SK-N-SH (cell line): ENCODE data around the gene DERA. TPM values are rescaled to one million over a fixed set of nuclear protein-coding genes. Genes with fewer than 3 reads are reported as not detected.

Experiments
- CTCF ChIA-PET: fragments of 300-600, 350-600 bp; formaldehyde crosslinking; extraction: SDS; loops from one replicate; lab custom pipeline; 2021; lab: Yijun Ruan, JAX
- POLR2A ChIA-PET: fragments of 350-600 bp; sonication (Branson Sonifier 250); formaldehyde crosslinking; extraction: SDS; loops from one replicate; lab custom pipeline; 2020; ENCODE audit warnings: antibody characterized with exemption, inconsistent platforms; lab: Yijun Ruan, JAX
- DNase-seq: peaks from one replicate; pipeline ENCODE4 v3.0.0; 2012
- H2AFZ ChIP-seq: fragments of 200-600 bp; sonication (generic); 2 replicates; pipeline ENCODE4 v1.8.1; 2016; ENCODE audit warnings: antibody characterized with exemption, mild to moderate bottlenecking, low read depth
- H3F3A ChIP-seq: fragments of 200-600 bp; sonication (generic); replicated peaks from 2 replicates; pipeline ENCODE3; 2016; ENCODE audit warnings: antibody characterized with exemption, mild to moderate bottlenecking; ENCODE audit not compliant: insufficient read depth
- H3K27ac ChIP-seq, 2 experiments: fragments of 200-500 bp in 1 of 2; fragments of 200-600 bp in 1 of 2; sonication (Bioruptor generic) in 1 of 2; sonication (generic), shearing (Covaris generic) in 1 of 2; 2 replicates each; pipeline versions ENCODE4 v1.5.1 to v1.6.1; 2014 to 2016; ENCODE audit warnings: low read depth in 2 of 2, inconsistent platforms in 1 of 2, low read length in 1 of 2, mild to moderate bottlenecking in 1 of 2, mixed read lengths in 1 of 2
- H3K27me3 ChIP-seq: fragments of 200-600 bp; sonication (generic), shearing (Covaris generic); 2 replicates; pipeline ENCODE4 v1.6.1; 2016; ENCODE audit warnings: mixed run types; ENCODE audit not compliant: insufficient read depth
- H3K36me3 ChIP-seq, 2 experiments: fragments of 200-500 bp in 1 of 2; fragments of 200-600 bp in 1 of 2; sonication (Bioruptor generic) in 1 of 2; sonication (generic) in 1 of 2; replicated peaks in 1 of 2; 2 replicates each; pipeline versions ENCODE3 to v1.5.1; 2014 to 2016; ENCODE audit warnings: low read length in 1 of 2, mild to moderate bottlenecking in 1 of 2; ENCODE audit not compliant: insufficient read depth in 2 of 2, control insufficient read depth in 1 of 2
- H3K4me1 ChIP-seq, 2 experiments: fragments of 200-500 bp in 1 of 2; fragments of 200-600 bp in 1 of 2; sonication (Bioruptor generic) in 1 of 2; sonication (generic), shearing (Covaris generic) in 1 of 2; 2 replicates each; pipeline versions ENCODE4 v1.5.1 to v1.6.1; 2014 to 2016; ENCODE audit warnings: low read depth in 1 of 2, low read length in 1 of 2, mixed run types in 1 of 2; ENCODE audit not compliant: insufficient read depth in 2 of 2, control insufficient read depth in 1 of 2
- H3K4me2 ChIP-seq: fragments of 200-600 bp; sonication (generic), shearing (Covaris generic); 2 replicates; pipeline ENCODE4 v1.6.1; 2017; ENCODE audit warnings: mixed run types
- H3K4me3 ChIP-seq, 2 experiments: fragments of 200-500 bp in 1 of 2; fragments of 200-600 bp in 1 of 2; sonication (Bioruptor generic) in 1 of 2; sonication (generic), shearing (Covaris generic) in 1 of 2; 2 replicates each; pipeline versions ENCODE4 v1.5.1 to v1.8.1; 2014 to 2016; ENCODE audit warnings: low read depth in 2 of 2, inconsistent platforms in 1 of 2, low read length in 1 of 2, mild to moderate bottlenecking in 1 of 2, mixed read lengths in 1 of 2, moderate library complexity in 1 of 2
- H3K79me2 ChIP-seq: fragments of 200-600 bp; sonication (generic); 2 replicates; pipeline ENCODE4 v1.8.1; 2017; ENCODE audit warnings: mild to moderate bottlenecking; ENCODE audit not compliant: insufficient read depth
- H3K9ac ChIP-seq: fragments of 200-600 bp; sonication (generic); 2 replicates; pipeline ENCODE4 v1.6.1; 2017; ENCODE audit warnings: mixed run types
- H3K9me2 ChIP-seq: fragments of 200-600 bp; sonication (generic); 2 replicates; pipeline ENCODE4 v1.6.1; 2017; ENCODE audit warnings: mixed run types
- H3K9me3 ChIP-seq: fragments of 200-600 bp; sonication (generic); 2 replicates; pipeline ENCODE4 v1.6.1; 2017; ENCODE audit warnings: mixed run types, mild to moderate bottlenecking, moderate library complexity
- H4K20me1 ChIP-seq: fragments of 200-600 bp; sonication (generic); 2 replicates; pipeline ENCODE4 v1.6.1; 2017; ENCODE audit warnings: mild to moderate bottlenecking, mixed run types; ENCODE audit not compliant: insufficient read depth
- ELF1 ChIP-seq: IDR thresholded peaks from 2 replicates; pipeline ENCODE4 v1.4.0; 2012
- EZH2phosphoT487 ChIP-seq: fragments of 200-600 bp; sonication (generic); IDR thresholded peaks from 2 replicates; pipeline ENCODE4 v1.6.1; 2017; ENCODE audit warnings: low read depth, mixed run types, mild to moderate bottlenecking, antibody characterized with exemption, moderate library complexity, borderline replicate concordance
- FOSL2 ChIP-seq: IDR thresholded peaks from 2 replicates; pipeline ENCODE4 v1.4.0; 2012; ENCODE audit warnings: low read depth, mild to moderate bottlenecking, moderate library complexity, borderline replicate concordance
- GABPA ChIP-seq: IDR thresholded peaks from 2 replicates; pipeline ENCODE4 v1.4.0; 2012; ENCODE audit warnings: low read depth, mild to moderate bottlenecking
- JUND ChIP-seq: IDR thresholded peaks from 2 replicates; pipeline ENCODE4 v1.4.0; 2012
- MEF2A ChIP-seq: IDR thresholded peaks from 2 replicates; pipeline ENCODE4 v1.4.0; 2012; ENCODE audit warnings: low read depth, borderline replicate concordance
- MXI1 ChIP-seq: IDR thresholded peaks from 2 replicates; pipeline ENCODE4 v1.6.1; 2012; ENCODE audit warnings: mild to moderate bottlenecking, low read depth, low read length, improper control_type of control experiment
- NRF1 ChIP-seq: IDR thresholded peaks from 2 replicates; pipeline ENCODE4 v1.6.1; 2012; ENCODE audit warnings: low read depth, mild to moderate bottlenecking, low read length
- POLR2AphosphoS5 ChIP-seq: IDR thresholded peaks from 2 replicates; pipeline ENCODE4 v1.6.1; 2012; ENCODE audit warnings: low read depth, low read length
- RAD21 ChIP-seq: IDR thresholded peaks from 2 replicates; pipeline ENCODE4 v1.6.1; 2012; ENCODE audit warnings: mild to moderate bottlenecking, low read length
- RCOR1 ChIP-seq: fragments of 150-350 bp; IDR thresholded peaks from 2 replicates; pipeline ENCODE4 v1.6.1; 2017; ENCODE audit warnings: antibody characterized with exemption, low read length
- SIN3A ChIP-seq: IDR thresholded peaks from 2 replicates; pipeline ENCODE4 v1.6.1; 2012; ENCODE audit warnings: low read depth, mild to moderate bottlenecking, low read length, moderate library complexity, borderline replicate concordance
- TAF1 ChIP-seq: IDR thresholded peaks from 2 replicates; pipeline ENCODE4 v1.6.1; 2012; ENCODE audit warnings: low read depth, mild to moderate bottlenecking, low read length, moderate library complexity, borderline replicate concordance
- TEAD4 ChIP-seq: IDR thresholded peaks from 2 replicates; pipeline ENCODE4 v1.4.0; 2012; ENCODE audit warnings: mild to moderate bottlenecking, borderline replicate concordance; ENCODE audit not compliant: insufficient read depth
- YY1 ChIP-seq: IDR thresholded peaks from 2 replicates; pipeline ENCODE4 v1.4.0; 2012; ENCODE audit warnings: low read depth, mild to moderate bottlenecking
- WGBS: methylation state at CpG from one replicate; pipeline ENCODE4 v1.1.6; 2017; ENCODE audit warnings: low lambda C conversion rate; 5-methylcytosine and 5-hydroxymethylcytosine counted together
- polyA plus RNA-seq, 3 experiments: library from polyadenylated mRNA; depleted of rRNA; stranded (reverse); fragments of >200 nt; gene quantifications; 2 replicates each; pipeline ENCODE4 v1.2.3, GENCODE V29; 2012
- TF ChIP-seq, protein P1 (sequence below): fragments of 150-350 bp; IDR thresholded peaks from 2 replicates; pipeline ENCODE4 v1.6.1; 2017; ENCODE audit warnings: antibody characterized with exemption, low read length, low read depth, borderline replicate concordance
- TF ChIP-seq, protein P2 (sequence below): IDR thresholded peaks from 2 replicates; pipeline ENCODE4 v1.6.1; 2012; ENCODE audit warnings: mild to moderate bottlenecking, low read depth, low read length, moderate library complexity
- TF ChIP-seq, protein P3 (sequence below): IDR thresholded peaks from 2 replicates; pipeline ENCODE4 v1.4.0; 2012; ENCODE audit warnings: low read depth, borderline replicate concordance
- TF ChIP-seq, protein P4 (sequence below): IDR thresholded peaks from 2 replicates; pipeline ENCODE4; 2012
- TF ChIP-seq, protein P5 (sequence below): fragments of 200-600 bp; sonication (generic); IDR thresholded peaks from 2 replicates; pipeline ENCODE4 v1.6.1; 2017; ENCODE audit warnings: antibody characterized with exemption, mild to moderate bottlenecking, moderate library complexity

Gene DERA
- polyA plus RNA-seq, 1 of the 3 experiments (the other 2 are of a cell fraction), result 16.6 TPM

DNA sequence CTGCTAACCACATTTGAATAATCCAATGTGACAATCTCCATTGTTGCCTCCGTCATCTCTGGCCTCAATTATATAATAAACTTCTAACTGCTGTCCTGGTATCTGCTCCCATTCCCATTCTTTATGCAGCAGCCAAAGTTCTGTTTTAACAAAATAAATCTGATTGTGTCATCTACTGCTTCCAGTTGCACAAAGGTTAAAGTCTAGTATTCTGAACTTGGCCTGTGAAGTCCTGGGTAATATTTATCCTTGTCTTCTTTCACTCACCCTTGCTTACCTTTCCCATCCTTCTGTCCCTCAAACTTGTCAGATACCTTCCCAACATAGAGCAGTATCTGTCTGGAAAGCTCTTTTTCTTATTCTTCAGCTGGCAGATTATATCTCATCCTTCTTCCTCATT is 48.3 kb upstream of the DERA start:
- Histone ChIP-seq H3K36me3 (no peaks in the 10 kb centered on the region), H3K79me2 (no peaks in the 10 kb centered on the region), H3K27me3 (no peaks in the 10 kb centered on the region), H3K9me2 (no peaks in the 10 kb centered on the region), H3K9ac (no peak overlapping the region), H3K4me3 (no peak overlapping the region), H2AFZ (no peak overlapping the region), H3K9me3 (no peaks in the 10 kb centered on the region), H3K4me1 (no peaks in the 10 kb centered on the region), H3K4me2 (no peak overlapping the region), H3F3A (no peaks in the 10 kb centered on the region), H3K27ac (no peak overlapping the region), H4K20me1 (no peaks in the 10 kb centered on the region)
- DNase-seq, result no peak
- CTCF ChIA-PET, result interaction anchor here (1.8 kb wide), 1 partner anchor 272 kb away, joined by 5 read pairs; no protein-coding TSS in a partner anchor
- TF ChIP-seq TEAD4, result no peak
- TF ChIP-seq, protein P1, sequence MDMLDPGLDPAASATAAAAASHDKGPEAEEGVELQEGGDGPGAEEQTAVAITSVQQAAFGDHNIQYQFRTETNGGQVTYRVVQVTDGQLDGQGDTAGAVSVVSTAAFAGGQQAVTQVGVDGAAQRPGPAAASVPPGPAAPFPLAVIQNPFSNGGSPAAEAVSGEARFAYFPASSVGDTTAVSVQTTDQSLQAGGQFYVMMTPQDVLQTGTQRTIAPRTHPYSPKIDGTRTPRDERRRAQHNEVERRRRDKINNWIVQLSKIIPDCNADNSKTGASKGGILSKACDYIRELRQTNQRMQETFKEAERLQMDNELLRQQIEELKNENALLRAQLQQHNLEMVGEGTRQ, result no peak
- no peak for TF ChIP-seq RCOR1
- TF ChIP-seq ELF1, result no peak
- no peak for TF ChIP-seq JUND
- TF ChIP-seq GABPA, result no peak
- POLR2A ChIA-PET, result no interaction called here
- 87% methylated on average over 1 of the region's 1 CpG for WGBS

DNA sequence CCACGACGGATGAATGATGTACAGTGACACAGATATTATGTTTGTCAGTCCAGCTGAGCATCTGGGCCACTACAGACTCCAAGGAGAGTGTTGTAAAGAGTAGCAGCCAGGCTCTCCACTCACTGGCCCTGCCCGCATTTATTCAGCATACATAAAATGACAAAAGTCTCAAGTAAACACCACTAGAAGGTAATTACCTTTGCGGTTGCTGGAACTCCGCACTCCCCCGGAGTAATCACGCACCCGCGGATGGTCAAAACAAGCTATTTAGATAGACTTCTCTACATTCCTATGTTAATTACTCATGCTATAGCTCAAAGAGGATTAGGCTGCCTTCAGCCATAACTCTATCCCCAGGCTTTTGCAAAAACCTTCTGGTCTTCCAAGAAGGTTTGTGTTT is 47.8 kb upstream of the DERA start:
- Histone ChIP-seq H3K4me1 (no peaks in the 10 kb centered on the region), H3K27ac (no peak overlapping the region), H3K9me3 (no peaks in the 10 kb centered on the region), H3K9ac (no peak overlapping the region), H3K4me3 (no peak overlapping the region), H2AFZ (no peak overlapping the region), H3K36me3 (no peaks in the 10 kb centered on the region), H4K20me1 (no peaks in the 10 kb centered on the region), H3F3A (no peaks in the 10 kb centered on the region), H3K27me3 (no peaks in the 10 kb centered on the region), H3K9me2 (no peaks in the 10 kb centered on the region), H3K4me2 (no peak overlapping the region), H3K79me2 (no peaks in the 10 kb centered on the region)
- 93% methylated on average over 9 of the region's 9 CpGs for WGBS
- ChIA-PET POLR2A (no interaction called here), CTCF (interaction anchor here (0.6 to 1.8 kb wide), 3 partner anchors 91 to 279 kb away, joined by 3 to 6 read pairs (median 5); no protein-coding TSS in a partner anchor)
- no peak for DNase-seq
- no peak for TF ChIP-seq YY1
- no peak for TF ChIP-seq FOSL2
- TF ChIP-seq, protein P2, sequence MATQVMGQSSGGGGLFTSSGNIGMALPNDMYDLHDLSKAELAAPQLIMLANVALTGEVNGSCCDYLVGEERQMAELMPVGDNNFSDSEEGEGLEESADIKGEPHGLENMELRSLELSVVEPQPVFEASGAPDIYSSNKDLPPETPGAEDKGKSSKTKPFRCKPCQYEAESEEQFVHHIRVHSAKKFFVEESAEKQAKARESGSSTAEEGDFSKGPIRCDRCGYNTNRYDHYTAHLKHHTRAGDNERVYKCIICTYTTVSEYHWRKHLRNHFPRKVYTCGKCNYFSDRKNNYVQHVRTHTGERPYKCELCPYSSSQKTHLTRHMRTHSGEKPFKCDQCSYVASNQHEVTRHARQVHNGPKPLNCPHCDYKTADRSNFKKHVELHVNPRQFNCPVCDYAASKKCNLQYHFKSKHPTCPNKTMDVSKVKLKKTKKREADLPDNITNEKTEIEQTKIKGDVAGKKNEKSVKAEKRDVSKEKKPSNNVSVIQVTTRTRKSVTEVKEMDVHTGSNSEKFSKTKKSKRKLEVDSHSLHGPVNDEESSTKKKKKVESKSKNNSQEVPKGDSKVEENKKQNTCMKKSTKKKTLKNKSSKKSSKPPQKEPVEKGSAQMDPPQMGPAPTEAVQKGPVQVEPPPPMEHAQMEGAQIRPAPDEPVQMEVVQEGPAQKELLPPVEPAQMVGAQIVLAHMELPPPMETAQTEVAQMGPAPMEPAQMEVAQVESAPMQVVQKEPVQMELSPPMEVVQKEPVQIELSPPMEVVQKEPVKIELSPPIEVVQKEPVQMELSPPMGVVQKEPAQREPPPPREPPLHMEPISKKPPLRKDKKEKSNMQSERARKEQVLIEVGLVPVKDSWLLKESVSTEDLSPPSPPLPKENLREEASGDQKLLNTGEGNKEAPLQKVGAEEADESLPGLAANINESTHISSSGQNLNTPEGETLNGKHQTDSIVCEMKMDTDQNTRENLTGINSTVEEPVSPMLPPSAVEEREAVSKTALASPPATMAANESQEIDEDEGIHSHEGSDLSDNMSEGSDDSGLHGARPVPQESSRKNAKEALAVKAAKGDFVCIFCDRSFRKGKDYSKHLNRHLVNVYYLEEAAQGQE, result no peak
- no peak for TF ChIP-seq TEAD4
- TF ChIP-seq, protein P3, sequence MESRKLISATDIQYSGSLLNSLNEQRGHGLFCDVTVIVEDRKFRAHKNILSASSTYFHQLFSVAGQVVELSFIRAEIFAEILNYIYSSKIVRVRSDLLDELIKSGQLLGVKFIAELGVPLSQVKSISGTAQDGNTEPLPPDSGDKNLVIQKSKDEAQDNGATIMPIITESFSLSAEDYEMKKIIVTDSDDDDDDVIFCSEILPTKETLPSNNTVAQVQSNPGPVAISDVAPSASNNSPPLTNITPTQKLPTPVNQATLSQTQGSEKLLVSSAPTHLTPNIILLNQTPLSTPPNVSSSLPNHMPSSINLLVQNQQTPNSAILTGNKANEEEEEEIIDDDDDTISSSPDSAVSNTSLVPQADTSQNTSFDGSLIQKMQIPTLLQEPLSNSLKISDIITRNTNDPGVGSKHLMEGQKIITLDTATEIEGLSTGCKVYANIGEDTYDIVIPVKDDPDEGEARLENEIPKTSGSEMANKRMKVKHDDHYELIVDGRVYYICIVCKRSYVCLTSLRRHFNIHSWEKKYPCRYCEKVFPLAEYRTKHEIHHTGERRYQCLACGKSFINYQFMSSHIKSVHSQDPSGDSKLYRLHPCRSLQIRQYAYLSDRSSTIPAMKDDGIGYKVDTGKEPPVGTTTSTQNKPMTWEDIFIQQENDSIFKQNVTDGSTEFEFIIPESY, result no peak
- TF ChIP-seq RAD21, result no peak
- TF ChIP-seq, protein P4, sequence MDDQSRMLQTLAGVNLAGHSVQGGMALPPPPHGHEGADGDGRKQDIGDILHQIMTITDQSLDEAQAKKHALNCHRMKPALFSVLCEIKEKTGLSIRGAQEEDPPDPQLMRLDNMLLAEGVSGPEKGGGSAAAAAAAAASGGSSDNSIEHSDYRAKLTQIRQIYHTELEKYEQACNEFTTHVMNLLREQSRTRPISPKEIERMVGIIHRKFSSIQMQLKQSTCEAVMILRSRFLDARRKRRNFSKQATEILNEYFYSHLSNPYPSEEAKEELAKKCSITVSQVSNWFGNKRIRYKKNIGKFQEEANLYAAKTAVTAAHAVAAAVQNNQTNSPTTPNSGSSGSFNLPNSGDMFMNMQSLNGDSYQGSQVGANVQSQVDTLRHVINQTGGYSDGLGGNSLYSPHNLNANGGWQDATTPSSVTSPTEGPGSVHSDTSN, result no peak
- TF ChIP-seq MEF2A, result no peak
- TF ChIP-seq RCOR1, result no peak
- TF ChIP-seq NRF1, result no peak
- no peak for TF ChIP-seq EZH2phosphoT487
- TF ChIP-seq MXI1, result no peak
- TF ChIP-seq TAF1, result no peak
- TF ChIP-seq JUND, result no peak
- no peak for TF ChIP-seq SIN3A
- TF ChIP-seq POLR2AphosphoS5, result no peak
- TF ChIP-seq, protein P5, sequence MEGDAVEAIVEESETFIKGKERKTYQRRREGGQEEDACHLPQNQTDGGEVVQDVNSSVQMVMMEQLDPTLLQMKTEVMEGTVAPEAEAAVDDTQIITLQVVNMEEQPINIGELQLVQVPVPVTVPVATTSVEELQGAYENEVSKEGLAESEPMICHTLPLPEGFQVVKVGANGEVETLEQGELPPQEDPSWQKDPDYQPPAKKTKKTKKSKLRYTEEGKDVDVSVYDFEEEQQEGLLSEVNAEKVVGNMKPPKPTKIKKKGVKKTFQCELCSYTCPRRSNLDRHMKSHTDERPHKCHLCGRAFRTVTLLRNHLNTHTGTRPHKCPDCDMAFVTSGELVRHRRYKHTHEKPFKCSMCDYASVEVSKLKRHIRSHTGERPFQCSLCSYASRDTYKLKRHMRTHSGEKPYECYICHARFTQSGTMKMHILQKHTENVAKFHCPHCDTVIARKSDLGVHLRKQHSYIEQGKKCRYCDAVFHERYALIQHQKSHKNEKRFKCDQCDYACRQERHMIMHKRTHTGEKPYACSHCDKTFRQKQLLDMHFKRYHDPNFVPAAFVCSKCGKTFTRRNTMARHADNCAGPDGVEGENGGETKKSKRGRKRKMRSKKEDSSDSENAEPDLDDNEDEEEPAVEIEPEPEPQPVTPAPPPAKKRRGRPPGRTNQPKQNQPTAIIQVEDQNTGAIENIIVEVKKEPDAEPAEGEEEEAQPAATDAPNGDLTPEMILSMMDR, result no peak
